ENCODE data around the gene MMP17.
A peak's percentile ranks its signal among the peaks of the same experiment; 100 is the strongest.

The MMP17 gene

DNA sequence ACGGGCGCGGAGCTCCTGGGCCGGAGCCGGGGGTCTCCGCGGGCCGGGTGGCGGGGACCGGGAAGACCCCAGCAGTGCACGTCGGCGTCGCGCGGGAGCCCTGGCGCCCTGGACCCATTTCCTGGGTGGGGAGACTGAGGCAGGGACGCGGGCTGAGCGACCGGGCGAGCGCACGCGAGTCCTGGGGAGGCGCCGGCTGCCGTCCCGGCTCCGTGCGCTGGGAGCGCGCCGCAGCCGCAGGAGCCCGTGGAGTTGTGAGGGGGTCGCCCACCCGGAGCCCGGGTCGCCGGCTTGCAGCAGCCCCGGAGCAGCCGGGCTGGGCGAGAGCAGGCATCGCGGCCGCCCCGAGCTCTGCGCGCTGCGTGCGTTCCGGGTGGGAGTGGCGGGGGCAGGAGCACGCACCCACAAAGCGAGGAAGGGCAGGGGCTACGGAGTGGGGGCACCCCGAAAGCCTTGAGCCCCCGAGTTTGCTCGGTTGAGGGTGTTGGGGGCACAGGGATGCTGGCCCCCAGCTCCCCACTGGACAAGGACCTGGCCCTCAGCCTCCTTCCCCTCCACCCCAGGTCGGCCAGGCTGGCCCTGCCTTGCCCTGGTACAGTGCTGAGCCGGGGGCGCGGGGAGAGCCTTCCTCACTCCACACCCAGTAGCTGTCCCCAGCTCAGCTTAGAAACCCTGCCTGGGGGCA lies 620 bp downstream of the MMP17 start:
- peak overlapping the region in 11 of 21 experiments; percentile 25 to 77 (median 54) for H3K27ac ChIP-seq
- H3K4me3 ChIP-seq: peak overlapping the region; percentile 43 to 58 (median 47)

DNA sequence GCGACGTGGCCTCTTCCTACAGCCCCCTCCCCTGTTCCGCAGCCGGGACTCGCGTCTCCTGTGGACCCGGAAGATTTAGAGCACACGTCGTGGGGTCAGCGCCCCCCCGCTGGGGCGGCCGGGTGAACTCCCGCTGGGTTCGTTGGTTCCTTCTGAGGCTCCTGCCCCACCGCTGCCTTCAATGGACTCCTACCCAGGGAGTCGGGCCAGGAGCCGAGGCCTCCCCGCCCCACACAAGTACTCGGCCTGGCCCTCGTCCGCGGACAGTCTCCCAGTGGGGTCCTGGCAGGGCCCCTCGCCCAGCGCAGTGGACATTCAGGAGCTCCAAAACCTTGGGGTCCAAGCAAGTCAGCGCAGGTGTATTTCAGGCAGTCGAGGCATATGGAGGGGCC lies 1.2 kb downstream of the MMP17 start:
- peak overlapping the region in 11 of 21 experiments; percentile 25 to 77 (median 54) for H3K27ac ChIP-seq
- H3K4me3 ChIP-seq: peak overlapping the region; percentile 43 to 58 (median 47)

DNA sequence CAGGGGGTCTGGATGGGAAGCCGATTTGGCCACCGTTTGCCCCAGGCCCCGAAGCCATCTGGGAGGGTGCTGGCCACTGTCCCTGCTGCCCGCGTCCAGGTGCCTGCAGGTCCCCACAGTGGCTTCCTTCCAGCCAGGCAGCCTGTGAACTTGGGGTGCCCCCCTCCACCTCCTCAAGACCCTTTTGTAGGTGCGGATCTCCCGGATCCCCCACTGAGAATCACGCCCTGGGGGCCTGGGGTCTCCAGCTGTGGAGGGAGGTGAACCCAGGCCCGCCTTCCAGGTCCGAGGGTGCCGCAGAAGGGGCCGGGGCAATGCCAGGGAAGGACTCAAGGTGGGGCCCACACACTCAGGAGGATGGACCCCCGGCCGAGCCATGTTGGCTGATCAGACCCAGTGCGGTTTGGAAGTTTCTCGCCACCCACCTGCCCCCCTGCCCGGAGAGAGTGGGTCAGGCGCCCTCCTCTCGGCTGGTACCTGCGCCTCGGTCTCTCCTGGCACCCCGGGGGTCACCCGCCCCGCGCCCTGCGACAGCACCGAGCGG lies 1.7 kb downstream of the MMP17 start:
- H3K27ac ChIP-seq: peak overlapping the region in 16 of 21 experiments; percentile 27 to 78 (median 58)
- H3K4me3 ChIP-seq: peak overlapping the region; percentile 43 to 58 (median 47)

DNA sequence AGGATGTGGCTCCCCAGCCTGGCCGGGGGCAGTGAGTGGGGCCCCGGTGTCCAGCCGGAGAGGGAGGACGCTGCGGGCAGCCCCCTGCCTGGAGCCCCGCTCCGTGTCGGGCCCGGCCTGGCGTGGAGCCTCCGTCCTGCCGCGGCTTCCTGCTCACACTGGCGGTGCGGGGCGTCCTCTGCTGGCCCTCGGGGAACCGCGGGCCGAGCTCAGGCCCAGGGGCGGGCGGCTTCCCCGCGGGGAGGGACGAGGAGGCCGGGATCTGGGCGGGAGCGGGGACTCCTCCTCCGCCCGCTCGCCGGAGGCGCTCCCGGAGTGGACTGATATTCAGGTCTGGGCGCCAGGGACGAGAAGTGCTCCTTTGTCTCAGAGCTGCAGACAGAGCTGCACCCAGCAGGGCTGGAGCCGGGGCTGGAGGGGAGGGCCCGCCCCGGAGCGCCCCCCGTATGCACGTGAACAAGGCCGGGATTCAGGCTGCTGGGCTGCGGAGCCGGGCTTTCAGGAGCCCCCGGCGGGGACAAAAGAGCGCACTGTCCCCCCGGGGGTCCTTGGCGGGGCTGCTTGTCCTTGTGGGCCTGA lies 2.2 kb downstream of the MMP17 start:
- H3K27ac ChIP-seq: peak overlapping the region in 19 of 21 experiments; percentile 17 to 78 (median 62)
- peak overlapping the region; percentile 34 to 58 (median 47) for H3K4me3 ChIP-seq

DNA sequence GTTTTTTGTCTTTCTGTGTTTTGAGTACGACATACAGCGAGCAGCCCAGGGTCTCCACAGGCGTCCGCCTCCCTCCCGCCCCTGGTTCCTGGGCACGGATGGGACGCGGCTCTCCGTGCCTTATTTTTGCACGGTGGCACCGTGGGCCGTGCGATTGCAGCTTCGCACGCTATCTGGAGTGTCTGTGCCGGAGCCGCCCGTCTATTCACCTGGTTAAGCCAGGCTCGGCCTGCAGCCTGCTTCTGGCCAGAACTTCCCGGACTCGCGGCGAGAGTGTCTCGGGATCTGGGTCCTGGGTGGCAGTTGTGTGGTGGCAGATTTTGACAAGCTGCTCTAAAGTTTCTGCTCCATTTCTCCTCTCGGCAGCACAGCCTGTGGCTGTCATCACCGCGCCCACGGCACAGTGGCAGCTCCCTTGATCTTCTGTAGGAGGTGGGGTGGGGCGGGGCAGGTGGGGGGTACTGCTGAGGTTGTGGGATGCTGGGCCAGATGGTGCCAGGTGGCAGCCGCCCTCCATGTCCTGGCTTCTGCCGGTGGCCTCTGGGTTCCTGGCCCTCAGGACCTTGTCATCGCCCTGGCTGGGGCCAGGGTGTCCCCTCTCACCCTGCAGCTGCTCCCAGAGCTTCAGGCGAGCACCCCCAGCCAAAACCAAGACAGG lies 2.9 kb downstream of the MMP17 start:
- peak overlapping the region; percentile 34 to 58 (median 47) for H3K4me3 ChIP-seq
- peak overlapping the region in 19 of 21 experiments; percentile 17 to 78 (median 62) for H3K27ac ChIP-seq

DNA sequence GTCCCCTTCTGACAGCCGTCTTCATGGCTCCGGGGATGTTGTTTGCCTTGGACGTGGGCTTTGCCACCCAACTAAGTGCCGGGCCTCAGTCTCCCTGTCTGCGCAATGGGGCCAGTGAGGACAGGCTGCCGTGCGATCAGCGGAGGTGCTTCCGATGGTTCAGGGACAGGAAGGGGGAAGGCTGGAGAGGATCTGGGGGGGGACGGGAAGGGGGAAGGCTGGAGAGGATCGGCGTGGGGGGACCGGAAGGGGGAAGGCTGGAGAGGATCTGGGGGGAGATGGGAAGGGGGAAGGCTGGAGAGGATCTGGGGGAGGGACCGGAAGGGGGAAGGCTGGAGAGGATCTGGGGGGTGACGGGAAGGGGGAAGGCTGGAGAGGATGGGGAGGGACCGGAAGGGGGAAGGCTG lies 3.4 kb downstream of the MMP17 start:
- Histone ChIP-seq H3K27ac (peak overlapping the region in 17 of 21 experiments; percentile 38 to 78 (median 62)), H3K4me3 (peak overlapping the region; percentile 34 to 58 (median 47))

DNA sequence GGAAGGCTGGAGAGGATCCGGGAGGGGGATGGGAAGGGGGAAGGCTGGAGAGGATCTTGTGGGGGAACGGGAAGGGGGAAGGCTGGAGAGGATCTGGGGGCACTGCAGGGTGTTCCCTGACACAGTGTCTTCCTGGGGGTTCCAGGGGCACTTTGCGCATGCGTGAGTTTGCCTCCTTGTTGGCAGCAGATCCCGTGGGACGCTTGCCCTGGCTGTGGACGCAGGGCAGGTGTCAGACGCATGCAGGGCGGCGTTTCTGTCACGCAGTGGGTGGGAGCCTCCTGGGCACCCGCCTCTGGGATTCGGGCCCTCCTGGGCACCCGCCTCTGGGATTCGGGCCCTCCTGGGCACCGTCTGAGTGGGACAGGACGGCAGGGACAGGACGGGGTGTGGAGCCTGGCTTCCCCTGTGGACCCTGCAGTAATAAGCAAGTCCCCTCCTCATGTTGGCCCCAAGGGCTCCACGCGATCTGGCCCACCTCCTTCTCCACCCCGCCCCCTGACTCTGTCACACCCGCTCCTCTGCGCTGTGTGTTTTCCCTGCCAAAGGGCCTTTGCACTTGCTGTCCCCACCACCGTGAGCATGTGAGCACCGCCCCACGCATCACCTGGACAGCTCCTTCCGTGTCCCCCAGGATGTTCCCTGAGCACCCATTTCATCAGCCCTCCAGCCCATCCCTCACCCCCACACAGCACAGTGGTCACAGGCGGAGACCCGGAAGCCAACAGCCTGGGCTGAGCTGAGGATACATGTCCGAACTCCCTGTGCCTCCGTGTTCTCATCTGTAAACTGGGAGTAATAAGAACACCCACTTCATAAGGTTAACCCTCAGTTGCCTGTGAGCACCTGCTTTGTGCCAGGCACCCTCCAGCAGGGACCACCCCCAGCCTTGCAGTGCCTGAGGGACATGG lies 4.4 kb downstream of the MMP17 start:
- Histone ChIP-seq H3K4me3 (peak overlapping the region in 4 of 7 experiments; percentile 15 to 58 (median 19)), H3K27ac (peak overlapping the region in 10 of 21 experiments; percentile 3 to 45 (median 35))

DNA sequence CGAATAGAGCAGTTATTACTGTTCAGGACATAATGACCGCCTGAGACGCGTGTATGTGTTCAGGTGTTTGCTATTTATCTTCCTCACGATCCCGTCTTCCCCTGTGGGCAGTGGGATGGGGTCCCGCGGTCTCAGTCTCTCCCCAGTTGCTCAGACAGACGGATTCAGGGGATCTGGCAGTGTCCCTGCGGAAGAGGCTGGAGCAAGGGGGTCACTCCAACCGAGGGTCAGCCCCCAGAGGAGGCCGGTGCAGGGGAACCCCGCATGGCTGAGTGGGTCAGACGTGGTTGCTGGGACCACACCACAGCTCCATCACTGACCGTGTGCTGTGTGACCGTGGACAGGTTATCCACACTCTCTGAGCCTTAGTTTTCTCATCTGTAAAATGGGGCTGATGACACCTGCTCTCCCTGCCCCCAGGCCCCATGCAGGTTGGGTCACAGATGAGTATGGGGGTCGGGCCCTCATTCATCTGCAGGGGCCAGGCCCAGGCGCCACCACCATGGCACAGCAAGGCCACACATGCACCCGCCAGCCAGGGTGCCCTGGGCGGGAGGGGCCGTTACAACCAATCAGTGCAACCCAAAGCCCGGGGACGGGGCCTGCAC lies 5.2 kb downstream of the MMP17 start:
- no peak overlapping the region for H3K27ac ChIP-seq
- no peak overlapping the region for H3K4me3 ChIP-seq

DNA sequence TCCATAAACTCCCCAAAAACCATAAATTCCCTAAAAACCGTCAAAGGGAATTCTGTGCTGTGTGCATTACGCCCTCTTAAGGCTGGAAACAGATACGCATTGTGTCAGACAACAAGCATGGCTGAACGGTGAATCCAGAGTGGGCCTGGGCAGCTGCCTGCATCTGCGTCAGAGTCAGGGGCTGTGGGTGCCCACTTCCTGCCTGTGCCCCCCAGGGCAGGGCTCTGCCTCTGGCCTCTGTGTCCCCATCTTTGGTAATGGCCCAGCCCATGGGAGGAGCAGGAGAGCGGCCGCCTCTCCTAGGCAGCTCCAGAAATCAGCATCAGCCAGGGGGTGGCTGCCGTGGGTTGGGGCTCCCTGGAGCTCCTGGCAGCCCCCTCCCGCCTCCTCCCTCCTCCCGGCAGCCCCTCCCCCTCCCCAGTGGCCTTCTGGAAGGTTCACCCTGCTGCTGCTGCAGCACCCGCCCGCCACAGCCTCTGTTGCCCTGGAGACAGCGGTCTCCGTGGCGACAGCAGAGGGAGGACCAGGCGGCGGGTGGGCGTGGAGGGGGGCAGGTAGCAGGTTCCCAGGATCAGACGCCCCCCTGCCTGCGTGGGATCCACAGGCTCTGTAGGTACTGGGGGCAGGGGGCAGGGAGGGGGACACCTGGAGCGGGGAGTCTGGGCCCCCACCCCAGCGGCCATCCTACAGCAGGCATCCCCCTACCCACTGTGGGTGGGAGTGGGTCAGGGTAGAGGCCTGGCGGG lies 5.9 kb downstream of the MMP17 start:
- H3K4me3 ChIP-seq: no peak overlapping the region
- no peak overlapping the region for H3K27ac ChIP-seq

DNA sequence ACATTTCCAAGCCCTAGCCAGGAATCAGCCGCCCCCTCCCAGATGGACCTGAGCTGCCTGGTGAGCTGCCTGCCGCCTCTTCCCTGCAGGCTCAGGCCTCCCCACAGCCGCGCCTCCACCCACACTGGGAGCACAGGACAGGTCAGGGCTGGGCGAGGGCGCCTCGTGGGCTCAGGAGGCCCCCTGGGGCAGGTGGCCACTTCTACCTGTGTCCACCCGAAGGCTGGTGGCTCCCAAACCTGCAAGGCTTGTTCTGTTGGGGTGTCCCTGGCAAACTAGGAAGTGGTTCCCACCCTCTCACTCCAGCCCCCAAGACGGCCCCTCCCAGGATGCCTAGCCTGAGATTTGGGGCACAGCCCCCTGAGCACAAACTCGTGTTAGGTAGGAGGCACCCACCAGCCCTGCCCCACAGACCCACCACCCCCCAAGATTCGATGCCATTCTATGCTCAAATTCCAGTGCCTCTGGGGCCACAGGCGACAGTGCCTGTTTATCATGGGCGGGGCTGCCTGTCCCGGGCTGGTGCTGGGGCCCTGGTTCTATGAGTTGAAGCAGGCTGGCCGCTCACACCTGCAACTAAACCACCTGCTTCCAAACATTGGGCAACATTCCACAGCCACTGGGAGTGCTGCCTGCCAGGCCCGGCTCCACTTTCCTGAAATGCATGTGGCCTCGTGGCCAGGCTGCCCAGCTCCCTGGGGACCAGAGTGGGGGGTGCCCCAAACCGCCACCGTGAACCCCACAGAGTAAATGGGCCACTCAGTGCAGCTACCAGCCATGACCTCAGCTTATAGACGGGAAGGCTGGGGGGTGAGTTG lies 6.8 kb downstream of the MMP17 start:
- Histone ChIP-seq H3K27ac (no peak overlapping the region), H3K4me3 (no peak overlapping the region)

DNA sequence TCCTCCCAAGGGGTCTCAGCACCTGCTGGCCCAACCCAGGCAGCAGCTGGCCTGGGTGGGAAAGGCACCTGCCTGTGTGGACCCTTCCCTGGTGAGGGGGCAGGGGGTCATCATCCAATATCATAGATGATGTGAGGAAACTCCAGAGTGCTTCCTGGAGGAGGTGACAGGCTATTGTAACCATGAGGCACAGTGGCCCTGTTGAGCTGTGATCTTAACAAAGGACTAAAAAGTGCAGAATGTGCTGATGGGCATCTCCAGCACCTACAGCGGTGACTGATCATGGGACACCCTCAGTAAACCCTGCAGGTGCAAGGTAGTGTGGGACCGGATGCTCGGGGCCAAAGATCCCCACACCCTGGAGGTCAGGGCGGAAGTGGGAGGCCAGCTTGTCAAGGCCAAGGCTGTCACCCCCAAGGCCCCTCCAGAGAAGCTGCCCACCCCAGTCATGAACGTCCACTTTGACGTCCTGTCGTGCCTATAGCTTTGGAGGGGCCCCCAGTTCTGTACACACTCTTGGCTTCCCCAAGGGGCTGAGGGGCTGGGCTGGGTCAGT lies 7.5 kb downstream of the MMP17 start:
- H3K27ac ChIP-seq: no peak overlapping the region
- H3K4me3 ChIP-seq: no peak overlapping the region

DNA sequence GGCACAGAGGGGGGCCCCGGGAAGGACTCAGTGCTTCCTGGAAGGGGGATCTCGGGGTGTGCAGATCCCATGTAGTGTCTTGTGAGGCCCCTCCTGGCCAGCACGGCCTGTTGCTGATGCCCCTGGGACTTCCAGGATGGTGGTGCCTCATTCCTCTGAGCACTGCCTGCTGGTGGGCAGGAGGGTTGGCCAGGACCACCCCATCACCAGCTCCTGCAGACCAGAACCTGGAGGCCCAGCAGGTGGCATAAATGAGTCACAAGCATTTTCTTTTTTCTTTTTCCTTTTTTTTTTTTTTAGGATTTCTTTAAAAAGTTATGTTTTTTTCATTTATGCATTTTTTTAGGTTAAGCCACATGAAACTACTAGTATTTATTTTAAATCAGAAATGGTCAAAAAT lies 8.0 kb downstream of the MMP17 start:
- H3K27ac ChIP-seq: no peak overlapping the region
- no peak overlapping the region for H3K4me3 ChIP-seq

DNA sequence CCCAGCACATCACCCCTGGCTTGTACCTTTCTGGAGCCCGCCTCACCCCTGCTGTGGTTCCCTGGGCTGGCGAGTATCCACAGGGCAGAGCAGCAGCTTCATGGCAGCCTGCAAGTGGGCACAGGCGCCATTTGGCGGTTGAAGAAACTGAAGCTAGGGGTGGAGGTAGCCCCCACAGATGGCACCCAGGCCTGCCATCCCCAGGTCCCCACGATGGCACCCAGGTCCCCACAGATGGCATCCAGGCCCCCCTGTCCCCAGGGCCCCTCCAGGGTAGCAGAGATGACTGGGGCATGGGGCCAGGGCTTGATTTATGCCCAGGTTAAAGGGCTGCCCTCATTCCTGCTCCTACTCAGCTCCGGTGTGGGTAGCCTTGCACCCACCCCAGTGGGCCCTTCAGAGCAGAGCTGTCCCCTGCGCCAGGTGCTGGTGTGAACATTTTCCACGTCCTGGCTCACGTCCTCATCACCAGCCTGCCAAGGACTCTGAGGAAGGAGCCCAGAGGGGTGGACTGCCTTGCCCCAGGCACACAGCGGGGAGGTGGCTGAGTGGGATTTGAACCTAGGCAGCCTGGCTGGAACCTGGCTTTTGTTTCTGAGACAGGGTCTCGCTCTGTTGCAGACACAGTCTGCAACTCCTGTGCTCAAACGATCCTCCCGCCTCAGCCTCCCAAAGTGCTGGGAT lies 8.7 kb downstream of the MMP17 start:
- Histone ChIP-seq H3K27ac (no peak overlapping the region), H3K4me3 (no peak overlapping the region)

DNA sequence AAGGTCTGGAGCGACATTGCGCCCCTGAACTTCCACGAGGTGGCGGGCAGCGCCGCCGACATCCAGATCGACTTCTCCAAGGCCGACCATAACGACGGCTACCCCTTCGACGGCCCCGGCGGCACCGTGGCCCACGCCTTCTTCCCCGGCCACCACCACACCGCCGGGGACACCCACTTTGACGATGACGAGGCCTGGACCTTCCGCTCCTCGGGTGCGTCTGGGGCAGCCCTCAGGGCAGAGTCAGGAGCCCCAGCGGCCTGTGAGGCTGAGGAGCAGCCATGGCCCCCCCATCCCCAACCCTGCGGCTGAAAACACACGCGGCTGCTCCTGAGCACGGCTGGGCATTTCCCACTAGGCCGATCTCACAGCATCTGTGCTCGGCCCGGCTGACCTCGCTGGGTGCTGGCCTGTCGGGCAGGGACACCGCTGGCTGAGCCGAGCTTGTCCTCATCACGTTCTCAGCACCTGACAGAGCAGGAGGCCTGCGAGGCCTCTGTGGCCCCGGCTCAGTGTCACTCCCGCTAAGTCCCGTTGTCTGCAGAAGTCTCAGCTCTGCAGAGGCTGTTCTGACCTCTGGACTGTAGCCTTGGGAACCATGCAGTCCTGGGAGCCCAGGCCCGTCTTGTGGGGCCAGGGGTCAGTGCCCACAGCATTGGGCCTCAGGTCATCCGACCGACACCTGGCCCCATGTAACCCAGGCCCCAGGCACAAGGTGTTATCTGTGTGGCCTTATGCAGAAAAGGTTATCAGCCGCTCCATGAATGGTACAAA lies 12.6 kb downstream of the MMP17 start:
- H3K27ac ChIP-seq: no peak overlapping the region

DNA sequence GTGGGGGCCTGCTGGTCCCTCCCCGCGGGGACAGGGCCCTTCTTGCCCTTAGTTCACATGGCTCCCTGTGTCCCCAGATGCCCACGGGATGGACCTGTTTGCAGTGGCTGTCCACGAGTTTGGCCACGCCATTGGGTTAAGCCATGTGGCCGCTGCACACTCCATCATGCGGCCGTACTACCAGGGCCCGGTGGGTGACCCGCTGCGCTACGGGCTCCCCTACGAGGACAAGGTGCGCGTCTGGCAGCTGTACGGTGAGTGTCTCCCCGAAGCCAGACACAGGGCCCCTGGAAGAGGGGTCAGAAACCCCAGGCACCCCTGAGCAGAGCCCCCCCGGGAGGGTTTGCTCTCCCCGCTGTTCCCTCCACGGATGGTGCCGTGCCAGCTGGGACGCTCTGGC lies 13.4 kb downstream of the MMP17 start:
- no peak overlapping the region for H3K27ac ChIP-seq
- no peak overlapping the region for H3K4me3 ChIP-seq

More for the DNA sequence above, 12.6 kb downstream of the MMP17 start:
- H3K4me3 ChIP-seq: no peak overlapping the region

DNA sequence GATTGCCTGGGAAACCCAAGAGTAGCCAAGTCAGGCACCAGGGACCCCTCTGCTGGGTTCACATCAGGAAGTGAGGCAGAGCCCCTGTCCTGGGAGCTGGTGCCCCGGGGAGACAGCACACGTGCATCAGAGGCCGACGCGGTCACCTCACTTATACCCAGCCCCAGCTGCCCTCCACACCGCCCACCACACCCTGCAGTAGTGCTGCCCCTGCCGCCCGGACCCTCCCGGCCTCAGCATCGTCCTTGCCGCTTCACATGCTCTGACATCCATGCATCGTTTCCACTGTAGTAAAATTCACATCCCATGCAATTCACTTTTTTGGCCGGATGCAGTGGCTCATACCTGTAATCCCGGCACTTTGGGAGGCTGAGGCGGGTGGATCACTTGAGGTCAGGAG lies 14.0 kb downstream of the MMP17 start:
- H3K27ac ChIP-seq: no peak overlapping the region
- no peak overlapping the region for H3K4me3 ChIP-seq
